ENCODE results near the gene MTFP1.
A peak's percentile ranks its signal among the peaks of the same experiment; 100 is the strongest.
"Not testable (repeated sequence)": the region's sequence is repeated elsewhere in the genome, so short reads cannot be mapped to it uniquely, and the experiment has no call there.

The MTFP1 gene

GRCh38 chr22:30402766-30403104 lies 22.8 kb upstream of the MTFP1 start:
- DNase-seq: not testable (repeated sequence)

DNA sequence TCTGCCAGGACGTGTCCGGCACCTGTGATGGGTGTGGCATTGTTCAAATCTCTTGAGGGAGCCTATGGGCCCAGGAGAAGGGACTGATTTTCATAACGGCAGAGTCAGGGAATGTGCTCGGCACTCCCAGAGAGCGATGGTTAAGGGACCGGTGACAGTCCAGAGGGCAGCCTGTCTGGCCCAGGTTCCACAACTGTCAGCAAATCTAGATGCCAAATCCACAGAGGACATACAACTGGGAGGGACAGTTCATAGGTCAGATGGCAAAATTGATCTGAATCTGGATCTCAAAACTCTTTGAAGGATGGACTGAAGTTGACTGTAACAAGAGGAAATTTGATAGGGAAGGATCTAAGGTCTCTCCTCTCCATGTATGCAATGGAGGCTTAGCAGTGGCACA lies 21.3 kb upstream of the MTFP1 start:
- DNase-seq: no peak

- DNase-seq: no peak
Measured at GRCh38 chr22:30405731-30406130, 19.8 kb upstream of the MTFP1 start.

DNA sequence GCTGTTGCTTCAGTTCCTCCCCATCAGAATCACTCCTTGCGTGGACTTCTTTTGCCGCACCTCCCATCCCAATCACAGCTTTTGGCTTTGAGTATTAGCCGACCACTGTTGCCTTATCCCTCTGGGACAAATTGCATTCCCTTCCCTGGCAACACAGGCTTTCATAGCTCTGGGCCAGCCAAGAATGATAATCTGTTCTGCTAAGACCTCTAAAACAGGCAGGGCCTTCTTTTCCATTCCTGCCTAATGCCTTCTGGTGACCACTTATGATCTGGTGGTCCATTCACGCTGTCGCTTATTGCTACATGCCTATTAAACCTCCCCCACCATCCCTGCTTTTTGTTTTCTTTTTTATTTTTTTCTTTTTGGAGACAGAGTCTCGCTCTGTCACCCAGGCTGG lies 19.2 kb upstream of the MTFP1 start:
- DNase-seq: no peak

- peak; percentile 34 for DNase-seq
Measured at GRCh38 chr22:30408388-30409102, 17.0 kb upstream of the MTFP1 start.

GRCh38 chr22:30411780-30412179 lies 13.8 kb upstream of the MTFP1 start:
- DNase-seq: no peak

- DNase-seq: no peak
Measured at GRCh38 chr22:30413001-30413400, 12.6 kb upstream of the MTFP1 start.

DNA sequence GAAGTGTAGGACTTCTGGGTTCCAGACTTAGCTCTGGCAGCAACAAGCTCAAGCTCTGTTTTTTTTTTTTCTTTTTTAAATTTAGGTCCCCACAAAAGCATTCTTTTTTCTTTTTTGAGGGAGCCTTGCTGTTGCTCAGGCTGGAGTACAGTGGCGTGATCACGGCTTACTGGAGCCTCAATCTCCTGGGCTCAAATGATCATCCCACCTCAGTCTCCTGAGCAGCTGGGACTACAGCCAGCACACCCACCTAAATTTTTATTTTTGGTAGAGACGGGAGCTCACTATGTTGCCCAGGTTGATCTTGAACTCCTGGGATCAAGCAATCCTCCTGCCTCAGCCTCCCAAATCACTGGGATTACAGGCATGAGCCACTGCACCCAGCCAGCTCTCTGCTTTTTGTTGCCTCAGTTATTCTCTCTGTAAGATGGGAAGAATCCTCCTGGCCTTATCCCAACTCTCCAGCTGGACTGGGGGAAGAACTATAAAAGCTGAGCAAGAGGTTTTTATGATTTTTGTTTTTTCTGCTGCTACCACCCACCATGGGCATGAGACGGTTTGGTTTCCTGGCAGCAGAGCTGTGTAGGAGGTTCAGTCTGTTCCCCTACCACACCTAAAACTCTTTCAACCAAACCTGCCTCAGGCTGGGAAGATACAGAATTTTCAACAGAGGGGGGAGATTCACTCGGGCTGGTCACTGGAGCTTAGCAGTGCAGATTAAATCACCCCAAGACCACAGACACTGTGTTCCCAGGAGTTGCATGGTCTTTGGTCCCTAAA lies 11.6 kb upstream of the MTFP1 start:
- DNase-seq: no peak

- DNase-seq: no peak
Measured at GRCh38 chr22:30414525-30415047, 11.0 kb upstream of the MTFP1 start.

- no peak for DNase-seq
Measured at GRCh38 chr22:30416403-30416802, 9.2 kb upstream of the MTFP1 start.

GRCh38 chr22:30416837-30417236 lies 8.7 kb upstream of the MTFP1 start:
- DNase-seq: no peak

DNA sequence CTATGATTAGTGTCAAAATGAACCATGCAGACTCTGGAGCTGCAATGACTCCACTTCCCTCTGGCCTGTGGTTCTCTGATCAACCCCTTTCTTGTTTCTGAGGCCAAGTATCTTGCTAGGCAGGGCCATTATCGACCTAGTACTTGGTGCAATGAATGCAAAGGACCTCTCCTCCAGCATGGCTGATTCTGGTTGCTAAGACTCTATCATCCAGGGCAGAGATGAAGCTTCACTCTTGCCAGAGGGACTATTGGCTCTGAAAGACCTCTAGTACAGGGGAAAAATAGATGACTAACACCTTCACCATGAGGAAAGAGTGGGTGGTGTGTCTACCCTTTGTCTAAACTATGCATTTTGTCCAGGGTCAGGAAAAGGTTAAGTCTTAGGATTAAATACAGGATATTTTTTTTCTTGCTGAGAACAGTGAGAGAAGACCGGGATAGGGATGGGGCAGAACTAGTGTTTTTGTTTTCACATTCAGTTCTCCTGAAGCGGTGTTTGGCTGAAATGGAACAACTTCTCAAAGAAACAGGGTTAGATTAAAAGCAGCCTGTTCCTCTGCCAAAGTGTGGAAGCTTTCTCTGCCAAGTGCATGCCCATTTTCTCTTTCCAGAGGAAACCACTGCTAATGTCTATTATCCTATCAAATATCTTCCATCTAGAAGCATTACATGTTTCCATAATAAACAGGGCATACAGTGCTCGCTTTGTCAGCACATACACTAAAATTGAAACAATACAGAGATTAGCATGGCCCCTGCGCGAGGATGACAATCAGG lies 5.0 kb upstream of the MTFP1 start:
- DNase-seq: no peak

GRCh38 chr22:30421695-30422480 lies 3.7 kb upstream of the MTFP1 start:
- DNase-seq: no peak

DNA sequence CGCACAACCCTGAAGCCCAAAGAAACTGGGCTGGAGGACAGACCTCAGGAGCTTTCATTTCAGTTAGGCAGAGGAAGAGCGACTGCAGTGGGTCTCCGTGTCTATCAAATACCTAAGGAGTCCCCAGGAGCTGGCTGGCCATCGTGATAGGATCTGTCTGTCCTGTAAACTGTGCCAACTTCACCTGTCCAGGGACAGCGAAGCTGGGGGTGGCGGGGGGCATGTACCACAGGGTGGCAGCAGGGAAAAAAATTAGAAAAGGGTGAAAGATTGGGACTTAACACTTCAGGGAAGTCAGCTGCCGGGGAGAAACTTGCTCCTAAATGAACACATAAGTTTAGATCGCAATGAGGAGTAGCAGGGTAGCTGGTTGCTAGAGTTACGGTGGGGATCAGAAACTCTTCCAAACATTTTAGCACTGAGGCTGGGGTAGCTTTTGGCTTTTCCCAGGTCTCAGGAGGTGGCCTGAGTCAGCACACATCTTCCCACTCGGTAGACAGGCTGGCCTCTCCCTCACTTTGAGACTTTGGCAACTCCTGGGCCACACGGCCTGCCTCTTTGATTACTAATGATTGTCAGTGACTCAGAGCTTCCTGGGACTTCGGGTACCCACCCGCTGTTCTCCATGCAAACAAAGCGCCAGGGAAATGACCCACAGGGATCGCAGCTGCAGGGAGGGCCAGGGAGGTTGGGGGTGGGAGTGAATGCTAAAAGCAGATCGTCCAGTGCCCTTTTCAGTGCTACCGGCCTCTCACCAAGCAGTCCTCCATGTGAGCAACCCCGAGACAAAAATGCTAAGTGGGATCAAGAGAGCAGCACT lies 2.9 kb upstream of the MTFP1 start:
- DNase-seq: peak; percentile 65

- DNase-seq: peak; percentile 65
Measured at GRCh38 chr22:30423301-30423958, 2.1 kb upstream of the MTFP1 start.

DNA sequence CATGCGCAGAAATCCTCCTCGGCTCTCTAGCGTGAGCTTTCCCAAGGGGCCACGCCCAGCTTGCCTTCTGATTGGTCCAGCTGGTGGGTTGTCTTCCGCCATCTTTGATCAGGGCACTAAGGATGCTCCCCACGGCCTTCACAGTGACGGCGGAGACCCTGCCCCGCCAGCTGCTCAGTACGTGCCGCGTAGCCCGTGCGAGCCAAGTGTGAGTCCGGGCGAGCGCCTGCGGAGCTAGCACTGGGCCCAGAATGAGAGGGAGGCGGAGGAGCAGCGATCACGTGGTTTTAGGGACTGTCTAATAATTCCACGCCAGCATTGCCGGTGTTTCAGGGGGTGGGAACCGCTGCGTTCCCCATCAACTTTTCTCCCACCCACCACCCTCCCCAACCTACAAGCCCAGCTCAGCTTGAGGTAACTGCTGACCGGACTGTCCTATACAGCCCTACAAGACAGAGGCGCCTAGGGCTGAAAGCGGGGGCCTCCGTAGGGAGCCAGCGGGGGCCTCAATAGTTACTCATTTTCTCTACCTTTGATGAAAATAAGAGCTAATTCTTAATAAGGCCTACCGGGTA lies 1.5 kb upstream of the MTFP1 start:
- peak; percentile 94 for DNase-seq

- DNase-seq: no peak
Measured at GRCh38 chr22:30424534-30425326, 838 bp upstream of the MTFP1 start.

- DNase-seq: no peak
Measured at GRCh38 chr22:30425327-30425615, 297 bp upstream of the MTFP1 start.

GRCh38 chr22:30426388-30427353 lies 1.1 kb downstream of the MTFP1 start:
- peak; percentile 31 for DNase-seq
